SK-N-SH treated with all-trans-retinoic acid at 6 μM for 48 hours (cell line): ENCODE results near the gene SMAD9.
A peak's percentile ranks its signal among the peaks of the same experiment; 100 is the strongest.

ENCODE experiments used
- ATAC-seq: fragments of 200-7000 bp; cut with Tn5 transposase; 3 replicates; pipeline ENCODE4 v1.9.1; 2020; ENCODE audit warnings: mild to moderate bottlenecking, moderate library complexity
- ARNTL ChIP-seq: fragments of 450-650 bp; formaldehyde crosslinking; IDR thresholded peaks from 2 replicates; pipeline ENCODE4 v1.5.0; 2020; ENCODE audit warnings: low read depth, mild to moderate bottlenecking, moderate library complexity, borderline replicate concordance
- BACH2 ChIP-seq: fragments of 250-450 bp; sonication (Bioruptor Pico); IDR thresholded peaks from 2 replicates; pipeline ENCODE4 v1.9.0; 2021; ENCODE audit warnings: mild to moderate bottlenecking, borderline replicate concordance
- CREB5 ChIP-seq: fragments of 250-450 bp; sonication (Bioruptor Pico); IDR thresholded peaks from 2 replicates; pipeline ENCODE4 v1.5.1; 2020; ENCODE audit warnings: low read depth, mild to moderate bottlenecking, moderate library complexity
- CSDC2 ChIP-seq: fragments of 250-450 bp; sonication (Bioruptor Pico); IDR thresholded peaks from 2 replicates; pipeline ENCODE4 v1.5.0; 2020; ENCODE audit warnings: mild to moderate bottlenecking, moderate library complexity
- CSRNP3 ChIP-seq: fragments of 250-450 bp; sonication (Bioruptor Pico); IDR thresholded peaks from 2 replicates; pipeline ENCODE4 v1.5.1; 2021; ENCODE audit warnings: mild to moderate bottlenecking, moderate library complexity
- ESRRG ChIP-seq: fragments of 250-450 bp; sonication (Bioruptor Pico); IDR thresholded peaks from 2 replicates; pipeline ENCODE4 v1.6.1; 2021; ENCODE audit warnings: mild to moderate bottlenecking
- GLIS3 ChIP-seq: fragments of 250-450 bp; sonication (Bioruptor Pico); IDR thresholded peaks from 2 replicates; pipeline ENCODE4 v1.5.0; 2020; ENCODE audit warnings: mild to moderate bottlenecking, moderate library complexity
- ISL1 ChIP-seq: fragments of 250-450 bp; sonication (Bioruptor Pico); IDR thresholded peaks from 2 replicates; pipeline ENCODE4 v2.1.2; 2022; ENCODE audit warnings: mild to moderate bottlenecking, moderate library complexity
- PATZ1 ChIP-seq: fragments of 250-450 bp; sonication (Bioruptor Pico); IDR thresholded peaks from 2 replicates; pipeline ENCODE4 v1.8.0; 2020; ENCODE audit warnings: mild to moderate bottlenecking, moderate library complexity, borderline replicate concordance
- POU6F1 ChIP-seq: fragments of 250-450 bp; sonication (Bioruptor Pico); IDR thresholded peaks from 2 replicates; pipeline ENCODE4 v1.8.0; 2021; ENCODE audit warnings: low read depth, mild to moderate bottlenecking, moderate library complexity, borderline replicate concordance
- PPARA ChIP-seq: fragments of 250-450 bp; sonication (Bioruptor Pico); IDR thresholded peaks from 2 replicates; pipeline ENCODE4 v1.5.0; 2020; ENCODE audit warnings: mild to moderate bottlenecking, borderline replicate concordance
- RARB ChIP-seq: fragments of 250-450 bp; sonication (Bioruptor Pico); IDR thresholded peaks from 2 replicates; pipeline ENCODE4 v1.8.0; 2021; ENCODE audit warnings: mild to moderate bottlenecking, moderate library complexity
- SNAI2 ChIP-seq: fragments of 250-450 bp; sonication (Bioruptor Pico); IDR thresholded peaks from 2 replicates; pipeline ENCODE4 v1.5.0; 2020; ENCODE audit warnings: mild to moderate bottlenecking, moderate library complexity
- TCF4 ChIP-seq: fragments of 250-450 bp; sonication (Bioruptor Pico); IDR thresholded peaks from 2 replicates; pipeline ENCODE4 v1.8.0; 2021; ENCODE audit warnings: mild to moderate bottlenecking, moderate library complexity, borderline replicate concordance
- TOX ChIP-seq: fragments of 250-450 bp; sonication (Bioruptor Pico); IDR thresholded peaks from 2 replicates; pipeline ENCODE4 v1.8.0; 2021; ENCODE audit warnings: mild to moderate bottlenecking, moderate library complexity, borderline replicate concordance
- TSHZ2 ChIP-seq: fragments of 250-450 bp; sonication (Bioruptor Pico); IDR thresholded peaks from 2 replicates; pipeline ENCODE4 v1.5.0; 2020; ENCODE audit warnings: mild to moderate bottlenecking, moderate library complexity
- ZC3H10 ChIP-seq: fragments of 250-450 bp; sonication (Bioruptor Pico); IDR thresholded peaks from 2 replicates; pipeline ENCODE4 v1.5.1; 2021; ENCODE audit warnings: mild to moderate bottlenecking, moderate library complexity
- ZFP3 ChIP-seq: fragments of 250-450 bp; sonication (Bioruptor Pico); IDR thresholded peaks from 2 replicates; pipeline ENCODE4 v1.5.0; 2020; ENCODE audit warnings: mild to moderate bottlenecking, moderate library complexity
- ZFP30 ChIP-seq: fragments of 450-650 bp; formaldehyde crosslinking; IDR thresholded peaks from 2 replicates; pipeline ENCODE4 v1.5.0; 2022; ENCODE audit warnings: mild to moderate bottlenecking, moderate library complexity
- ZNF565 ChIP-seq: fragments of 450-650 bp; formaldehyde crosslinking; conservative IDR thresholded peaks from 2 replicates; pipeline ENCODE4 v1.5.0; 2020; ENCODE audit warnings: low read depth, mild to moderate bottlenecking, moderate library complexity
- ZNF70 ChIP-seq: fragments of 450-650 bp; formaldehyde crosslinking; IDR thresholded peaks from 2 replicates; pipeline ENCODE4 v1.5.0; 2020; ENCODE audit warnings: mild to moderate bottlenecking, moderate library complexity
- ZNF8 ChIP-seq: fragments of 450-650 bp; formaldehyde crosslinking; IDR thresholded peaks from 2 replicates; pipeline ENCODE4 v1.5.0; 2020; ENCODE audit warnings: mild to moderate bottlenecking, moderate library complexity

The SMAD9 gene

GRCh38 chr13:36920616-36921185, 663 bp upstream of the SMAD9 start:
- no peak for ATAC-seq
- TF ChIP-seq ARNTL (CRISPR knock-in tag) (no peak), ZNF8 (CRISPR knock-in tag) (peak; percentile 8; the same call in 1 of the 2 replicates)

GRCh38 chr13:36919171-36919832, 736 bp downstream of the SMAD9 start:
- ATAC-seq = peak; percentile 70
- no peak; the same call in 1 of the 2 replicates for TF ChIP-seq GLIS3 (CRISPR knock-in tag)
- TF ChIP-seq ZNF565 (CRISPR knock-in tag) = no peak
- TF ChIP-seq ZFP30 = no peak
- TF ChIP-seq ARNTL (CRISPR knock-in tag) = no peak
- no peak for TF ChIP-seq PATZ1 (CRISPR knock-in tag)
- TF ChIP-seq ZNF70 (CRISPR knock-in tag) = no peak
- no peak for TF ChIP-seq BACH2
- no peak for TF ChIP-seq ZNF8 (CRISPR knock-in tag)
- TF ChIP-seq POU6F1 = no peak
- TF ChIP-seq TOX = no peak
- no peak for TF ChIP-seq CSDC2 (CRISPR knock-in tag)
- TF ChIP-seq SNAI2 = no peak
- no peak for TF ChIP-seq TCF4 (CRISPR knock-in tag)
- TF ChIP-seq RARB = no peak
- no peak for TF ChIP-seq ISL1 (CRISPR knock-in tag)
- no peak for TF ChIP-seq ZFP3

- no peak for TF ChIP-seq TOX
- TF ChIP-seq POU6F1 = no peak
- TF ChIP-seq SNAI2 = no peak
- no peak for TF ChIP-seq ARNTL (CRISPR knock-in tag)
- TF ChIP-seq ZNF8 (CRISPR knock-in tag) = no peak
- TF ChIP-seq PPARA = no peak
- no peak for TF ChIP-seq CSRNP3 (CRISPR knock-in tag)
- no peak for TF ChIP-seq ZC3H10
- TF ChIP-seq GLIS3 (CRISPR knock-in tag) = no peak
- TF ChIP-seq ESRRG = no peak
- no peak for TF ChIP-seq BACH2
- no peak for TF ChIP-seq CREB5 (CRISPR knock-in tag)
- no peak for TF ChIP-seq CSDC2 (CRISPR knock-in tag)
- no peak for TF ChIP-seq TSHZ2 (CRISPR knock-in tag)
- peak; percentile 52 for ATAC-seq
These were observed 1.5 kb downstream of the SMAD9 start for GRCh38 chr13:36918246-36919131.
